Measurements from ENCODE around the gene PLCL1. TPM values are rescaled to one million over a fixed set of nuclear protein-coding genes. Genes with fewer than 3 reads are reported as not detected.

PLCL1 gene
- total RNA-seq, 1 experiment from 2014 or later: not detected

DNA sequence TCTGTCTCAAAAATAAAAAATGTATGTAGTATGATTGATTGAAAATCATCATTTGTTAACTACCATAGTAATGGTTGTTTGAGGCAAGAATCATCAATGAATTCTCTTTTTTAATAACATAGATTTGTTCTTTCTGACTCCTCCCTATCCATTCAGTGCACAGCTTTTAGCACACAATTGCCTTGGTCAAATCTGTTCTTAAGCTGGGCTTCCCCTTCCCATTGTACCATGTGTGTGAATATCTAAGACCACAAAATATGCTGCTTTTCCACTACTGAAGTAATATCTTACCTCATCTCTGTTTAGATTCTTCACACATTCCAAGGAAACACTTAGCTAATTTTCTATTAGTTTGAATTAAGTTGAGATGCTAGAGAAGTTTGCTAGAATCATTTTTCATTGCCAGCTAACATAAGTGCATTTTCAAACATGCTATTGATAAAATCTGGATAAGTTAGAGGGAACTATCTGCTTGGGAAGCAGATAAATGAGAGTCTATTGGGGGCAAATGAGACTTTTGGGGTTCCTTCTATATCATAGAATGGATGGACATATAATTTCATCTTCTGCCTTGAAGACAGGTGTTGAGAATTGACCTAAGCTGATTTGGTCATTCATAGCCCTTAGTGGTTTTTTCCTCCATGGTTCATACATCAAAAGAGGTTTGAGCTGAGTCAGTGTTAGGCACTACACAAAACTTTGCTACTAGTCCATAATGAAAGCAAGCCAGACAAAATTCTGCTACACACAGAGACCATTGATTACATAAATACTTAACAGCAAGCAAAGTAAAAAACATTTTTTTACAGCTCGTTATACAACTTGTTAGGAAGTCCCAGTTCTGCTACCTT, 231.9 kb downstream of the PLCL1 start:
- H3K27me3 ChIP-seq (ENCODE audit: insufficient read depth, low read depth): no peaks in the 10 kb centered on the region
- no peaks in the 10 kb centered on the region for H3F3A ChIP-seq (ENCODE audit: insufficient read depth, low read depth)
- no peak overlapping the region for H3K4me3 ChIP-seq
- no peaks in the 10 kb centered on the region for H3K9me3 ChIP-seq (ENCODE audit: insufficient read depth, low read depth)
- ChIA-PET POLR2A (ENCODE audit: unreplicated experiment) (no interaction called here), CTCF (no interaction called here)
- no peaks in the 10 kb centered on the region for H3K4me1 ChIP-seq (replicated peaks; ENCODE audit: insufficient read depth)
- no peak overlapping the region for H3K4me2 ChIP-seq
- H3K79me2 ChIP-seq (ENCODE audit: low read depth): no peaks in the 10 kb centered on the region
- no peak overlapping the region for H2AFZ ChIP-seq
- no TSS peak for BruUV-seq (replicated peaks)
- TF ChIP-seq EZH2 (IDR thresholded peaks at IDR 0.05; ENCODE audit: low read depth): no peak
- TF ChIP-seq, protein P1, sequence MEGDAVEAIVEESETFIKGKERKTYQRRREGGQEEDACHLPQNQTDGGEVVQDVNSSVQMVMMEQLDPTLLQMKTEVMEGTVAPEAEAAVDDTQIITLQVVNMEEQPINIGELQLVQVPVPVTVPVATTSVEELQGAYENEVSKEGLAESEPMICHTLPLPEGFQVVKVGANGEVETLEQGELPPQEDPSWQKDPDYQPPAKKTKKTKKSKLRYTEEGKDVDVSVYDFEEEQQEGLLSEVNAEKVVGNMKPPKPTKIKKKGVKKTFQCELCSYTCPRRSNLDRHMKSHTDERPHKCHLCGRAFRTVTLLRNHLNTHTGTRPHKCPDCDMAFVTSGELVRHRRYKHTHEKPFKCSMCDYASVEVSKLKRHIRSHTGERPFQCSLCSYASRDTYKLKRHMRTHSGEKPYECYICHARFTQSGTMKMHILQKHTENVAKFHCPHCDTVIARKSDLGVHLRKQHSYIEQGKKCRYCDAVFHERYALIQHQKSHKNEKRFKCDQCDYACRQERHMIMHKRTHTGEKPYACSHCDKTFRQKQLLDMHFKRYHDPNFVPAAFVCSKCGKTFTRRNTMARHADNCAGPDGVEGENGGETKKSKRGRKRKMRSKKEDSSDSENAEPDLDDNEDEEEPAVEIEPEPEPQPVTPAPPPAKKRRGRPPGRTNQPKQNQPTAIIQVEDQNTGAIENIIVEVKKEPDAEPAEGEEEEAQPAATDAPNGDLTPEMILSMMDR (conservative IDR thresholded peaks at IDR 0.05): no peak
- no peak overlapping the region for H3K27ac ChIP-seq
- no peaks in the 10 kb centered on the region; the same call in 1 of the 2 replicates for H4K20me1 ChIP-seq (ENCODE audit: insufficient read depth)
- H3K9me2 ChIP-seq (ENCODE audit: insufficient read depth): no peaks in the 10 kb centered on the region
- no peaks in the 10 kb centered on the region for H3K36me3 ChIP-seq (ENCODE audit: low read depth)
- intact Hi-C loops (cut with micrococcal nuclease; ENCODE audit: unreplicated experiment): no loop called here
- DNase-seq: no peak

DNA sequence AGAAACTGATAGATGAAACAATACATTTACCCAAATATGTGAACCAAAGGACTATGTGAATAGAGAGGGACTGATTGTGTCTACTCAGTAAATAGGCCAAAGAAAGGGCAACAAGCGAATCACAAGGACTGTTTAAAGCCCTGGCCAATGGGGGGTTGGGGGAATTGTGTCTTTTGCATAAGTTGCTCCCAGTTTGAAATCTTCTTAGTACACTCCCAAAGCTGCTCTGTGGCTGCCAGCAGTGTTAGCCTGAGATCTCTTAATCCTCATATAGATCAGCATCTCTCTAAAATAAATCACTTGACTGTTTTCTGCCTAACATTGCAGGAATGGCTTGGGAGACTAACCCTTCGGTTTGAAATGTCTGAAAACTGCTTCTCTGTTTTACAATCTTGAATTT, 236.4 kb downstream of the PLCL1 start:
- Histone ChIP-seq H3K4me3 (no peak overlapping the region), H3K9me2 (ENCODE audit: insufficient read depth) (no peaks in the 10 kb centered on the region), H3K9me3 (ENCODE audit: insufficient read depth, low read depth) (no peaks in the 10 kb centered on the region), H4K20me1 (ENCODE audit: insufficient read depth) (no peaks in the 10 kb centered on the region; the same call in 1 of the 2 replicates), H3K79me2 (ENCODE audit: low read depth) (no peaks in the 10 kb centered on the region), H3F3A (ENCODE audit: insufficient read depth, low read depth) (no peaks in the 10 kb centered on the region), H3K4me1 (replicated peaks; ENCODE audit: insufficient read depth) (no peaks in the 10 kb centered on the region), H3K27ac (no peak overlapping the region), H3K27me3 (ENCODE audit: insufficient read depth, low read depth) (no peaks in the 10 kb centered on the region), H3K4me2 (no peak overlapping the region), H3K36me3 (ENCODE audit: low read depth) (no peaks in the 10 kb centered on the region), H2AFZ (no peak overlapping the region)
- TF ChIP-seq EZH2 (IDR thresholded peaks at IDR 0.05; ENCODE audit: low read depth): no peak
- TF ChIP-seq, protein P1 (conservative IDR thresholded peaks at IDR 0.05): no peak
- CTCF ChIA-PET: no interaction called here
- POLR2A ChIA-PET (ENCODE audit: unreplicated experiment): no interaction called here
- BruUV-seq (replicated peaks): no TSS peak
- intact Hi-C loops (cut with micrococcal nuclease; ENCODE audit: unreplicated experiment): no loop called here
- no peak for DNase-seq

DNA sequence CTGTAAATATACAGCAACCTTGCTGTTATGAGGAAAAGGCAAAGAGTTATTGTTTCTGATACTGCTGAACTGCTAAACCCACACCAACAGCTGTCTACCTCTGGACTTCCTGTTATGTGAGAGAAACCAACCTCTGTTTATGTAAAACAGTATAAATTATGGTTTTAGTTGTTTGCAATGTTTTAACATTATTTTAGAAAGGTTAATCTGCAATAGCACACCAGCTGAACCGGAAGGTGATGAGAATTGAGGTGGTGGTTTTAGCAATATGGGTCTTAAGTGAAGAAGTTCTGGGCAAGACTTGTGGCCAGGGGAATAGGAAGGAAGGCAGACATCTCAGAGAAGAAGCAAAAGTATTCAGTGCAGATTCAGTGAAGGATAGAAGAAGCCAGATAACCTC, 237.8 kb downstream of the PLCL1 start:
- Histone ChIP-seq H4K20me1 (ENCODE audit: insufficient read depth) (no peaks in the 10 kb centered on the region; the same call in 1 of the 2 replicates), H3K4me2 (no peak overlapping the region), H3F3A (ENCODE audit: insufficient read depth, low read depth) (no peaks in the 10 kb centered on the region), H2AFZ (no peak overlapping the region), H3K27ac (no peak overlapping the region), H3K9me2 (ENCODE audit: insufficient read depth) (no peaks in the 10 kb centered on the region), H3K27me3 (ENCODE audit: insufficient read depth, low read depth) (no peaks in the 10 kb centered on the region), H3K4me1 (replicated peaks; ENCODE audit: insufficient read depth) (no peaks in the 10 kb centered on the region), H3K36me3 (ENCODE audit: low read depth) (no peaks in the 10 kb centered on the region), H3K4me3 (no peak overlapping the region), H3K79me2 (ENCODE audit: low read depth) (no peaks in the 10 kb centered on the region), H3K9me3 (ENCODE audit: insufficient read depth, low read depth) (no peaks in the 10 kb centered on the region)
- BruUV-seq (replicated peaks): no TSS peak
- TF ChIP-seq, protein P1 (conservative IDR thresholded peaks at IDR 0.05): no peak
- TF ChIP-seq EZH2 (IDR thresholded peaks at IDR 0.05; ENCODE audit: low read depth): no peak
- POLR2A ChIA-PET (ENCODE audit: unreplicated experiment): no interaction called here
- CTCF ChIA-PET: no interaction called here
- DNase-seq: no peak
- intact Hi-C loops (cut with micrococcal nuclease; ENCODE audit: unreplicated experiment): no loop called here

Measured in PC-9 (cell line).